A549 (cell line): ENCODE data around the gene CMBL. TPM values are rescaled to one million over a fixed set of nuclear protein-coding genes. Genes with fewer than 3 reads are reported as not detected.
A peak's percentile ranks its signal among the peaks of the same experiment; 100 is the strongest.

Experiments used
- ATAC-seq, 2 experiments: fragments of 200-7000 bp in 1 of 2; fragments of >200 bp in 1 of 2; cut with Nextera tagmentation in 1 of 2; cut with Tn5 transposase in 1 of 2; 3 replicates each; pipeline versions ENCODE4 v1.8.0 to v1.9.1; 2018 to 2020; ENCODE audit warnings: mild to moderate bottlenecking in 1 of 2, moderate library complexity in 1 of 2
- CTCF ChIA-PET: fragments of 300-600 bp; sonication (Branson Sonifier 250); formaldehyde crosslinking; extraction: SDS; loops from one replicate; lab custom pipeline; 2021; ENCODE audit warnings: antibody characterized with exemption, inconsistent platforms; lab: Yijun Ruan, JAX
- POLR2A ChIA-PET: fragments of 350-600 bp; formaldehyde crosslinking; extraction: SDS; loops from one replicate; lab custom pipeline; 2021; ENCODE audit warnings: antibody characterized with exemption, inconsistent platforms; lab: Yijun Ruan, JAX
- DNase-seq, 2 experiments: peaks; one replicate each; pipeline versions ENCODE4 v3.0.0 to v3.0.0-alpha.2; 2011 to 2016; ENCODE audit warnings: low read depth in 1 of 2, low spot score in 1 of 2
- FAIRE-seq: peaks from 2 replicates; lab custom pipeline; 2011; peaks lifted over from hg19 to GRCh38; lab: Jason Lieb, UNC
- H3K27ac ChIP-seq, 2 experiments: fragments of >200 bp; sonication (Bioruptor Twin); formaldehyde crosslinking; 3 replicates each; pipeline ENCODE4 v1.5.1; 2016 to 2017
- H3K4me1 ChIP-seq: fragments of >200 bp; sonication (Bioruptor Twin); formaldehyde crosslinking; 3 replicates; pipeline ENCODE4 v1.6.1; 2016
- H3K4me2 ChIP-seq: fragments of >200 bp; sonication (Bioruptor Twin); formaldehyde crosslinking; 3 replicates; pipeline ENCODE4 v1.6.1; 2016
- H3K4me3 ChIP-seq: fragments of >200 bp; sonication (Bioruptor Twin); formaldehyde crosslinking; 3 replicates; pipeline ENCODE4 v1.5.1; 2016
- H3K9me3 ChIP-seq: fragments of >200 bp; sonication (Bioruptor Twin); formaldehyde crosslinking; 3 replicates; pipeline ENCODE4 v1.6.1; 2016
- ATOH8 ChIP-seq: fragments of 250-450 bp; sonication (Bioruptor Pico); IDR thresholded peaks from 2 replicates; pipeline ENCODE4 v1.5.0; 2020; ENCODE audit warnings: low read depth, mild to moderate bottlenecking, moderate library complexity
- BCL3 ChIP-seq: fragments of >200 bp; sonication (Bioruptor Twin); formaldehyde crosslinking; IDR thresholded peaks from 3 replicates; pipeline ENCODE4 v1.6.1; 2016
- CBX8 ChIP-seq: fragments of 200-600 bp; sonication (generic); IDR thresholded peaks from 2 replicates; pipeline ENCODE4 v1.6.1; 2016
- E2F6 ChIP-seq: IDR thresholded peaks from 2 replicates; pipeline ENCODE4 v1.6.1; 2012; ENCODE audit warnings: low read depth, borderline replicate concordance
- EHMT2 ChIP-seq: fragments of 200-600 bp; sonication (generic); IDR thresholded peaks from 2 replicates; pipeline ENCODE4 v1.6.1; 2016; ENCODE audit warnings: antibody characterized with exemption, low read depth, mild to moderate bottlenecking, moderate library complexity
- GATA3 ChIP-seq: IDR thresholded peaks from 2 replicates; pipeline ENCODE4 v1.6.1; 2012; ENCODE audit warnings: borderline replicate concordance
- HDAC2 ChIP-seq: fragments of 200-600 bp; sonication (generic); IDR thresholded peaks from 2 replicates; pipeline ENCODE4 v1.6.1; 2016
- HMGXB4 ChIP-seq: fragments of 250-450 bp; sonication (Bioruptor Pico); IDR thresholded peaks from 2 replicates; pipeline ENCODE4 v1.5.0; 2021; ENCODE audit warnings: mild to moderate bottlenecking, moderate library complexity, borderline replicate concordance
- HOXA7 ChIP-seq: fragments of 250-450 bp; sonication (Bioruptor Pico); IDR thresholded peaks from 2 replicates; pipeline ENCODE4 v1.5.0; 2020; ENCODE audit warnings: mild to moderate bottlenecking, moderate library complexity
- HOXB13 ChIP-seq: fragments of 250-450 bp; sonication (Bioruptor Pico); IDR thresholded peaks from 2 replicates; pipeline ENCODE4 v1.5.0; 2020; ENCODE audit warnings: low read depth, mild to moderate bottlenecking, moderate library complexity
- KDM1A ChIP-seq: fragments of 200-600 bp; sonication (generic); IDR thresholded peaks from 2 replicates; pipeline ENCODE4 v1.6.1; 2016; ENCODE audit warnings: low read depth, mild to moderate bottlenecking
- MAFK ChIP-seq: fragments of 450-650 bp; IDR thresholded peaks from 2 replicates; pipeline ENCODE4 v1.6.1; 2014; ENCODE audit not compliant: partially characterized antibody
- MAZ ChIP-seq: fragments of 150-350 bp; IDR thresholded peaks from 2 replicates; pipeline ENCODE4 v1.6.1; 2014; ENCODE audit warnings: antibody characterized with exemption, low read depth, low read length, borderline replicate concordance
- NR3C1 ChIP-seq: fragments of >200 bp; sonication (Bioruptor Twin); formaldehyde crosslinking; IDR thresholded peaks from 3 replicates; pipeline ENCODE4 v1.6.1; 2017
- PBX3 ChIP-seq: IDR thresholded peaks from 2 replicates; pipeline ENCODE4 v1.6.1; 2012
- POLR2A ChIP-seq: IDR thresholded peaks from 2 replicates; pipeline ENCODE4 v1.6.1; 2012; ENCODE audit warnings: mild to moderate bottlenecking, low read length
- RARB ChIP-seq: fragments of 250-450 bp; sonication (Bioruptor Pico); IDR thresholded peaks from 2 replicates; pipeline ENCODE4 v1.8.0; 2021; ENCODE audit warnings: mild to moderate bottlenecking, moderate library complexity
- REST ChIP-seq: fragments of 200-600 bp; sonication (generic); IDR thresholded peaks from 2 replicates; pipeline ENCODE4 v1.6.1; 2016; ENCODE audit warnings: antibody characterized with exemption, mild to moderate bottlenecking, moderate library complexity
- SREBF2 ChIP-seq: fragments of 450-650 bp; IDR thresholded peaks from 2 replicates; pipeline ENCODE4 v1.6.1; 2014; ENCODE audit warnings: mild to moderate bottlenecking, moderate library complexity
- TFCP2L1 ChIP-seq: fragments of 250-450 bp; sonication (Bioruptor Pico); IDR thresholded peaks from 2 replicates; pipeline ENCODE4 v1.5.0; 2021; ENCODE audit warnings: mild to moderate bottlenecking
- WGBS: methylation state at CpG from one replicate; pipeline ENCODE4 v1.1.6; 2017; ENCODE audit errors: missing lambda C conversion rate; 5-methylcytosine and 5-hydroxymethylcytosine counted together
- polyA plus RNA-seq, 4 experiments: library from polyadenylated mRNA; depleted of rRNA in 3 of 4; stranded (reverse); fragments of >200 nt; fragmentation: RNase III in 1 of 4; extraction: RNeasy Plus Mini Kit Qiagen cat#74134 plus additional on column Dnase treatment in 1 of 4; gene quantifications; 2 replicates in 3 of 4; 3 replicates in 1 of 4; pipeline ENCODE4 v1.2.3, GENCODE V29; 2011 to 2017

CMBL gene
- polyA plus RNA-seq, 2 of the 4 experiments (the other 2 are of a cell fraction), result 23.5 to 32.6 TPM

GRCh38 chr5:10233011-10233410, 74.7 kb downstream of the CMBL start:
- no peak for TF ChIP-seq NR3C1
- TF ChIP-seq HMGXB4 (CRISPR knock-in tag), result no peak
- no peak for TF ChIP-seq HDAC2
- no peak for TF ChIP-seq PBX3
- no peak for TF ChIP-seq KDM1A
- TF ChIP-seq HOXB13 (CRISPR knock-in tag), result no peak
- TF ChIP-seq EHMT2, result no peak
- H3K9me3 ChIP-seq, result no peaks in the 10 kb centered on the region
- FAIRE-seq, result no peak
- H3K4me3 ChIP-seq, result no peak overlapping the region
- ChIA-PET POLR2A (no interaction called here), CTCF (interaction anchor here (0.7 to 2.2 kb wide), 11 partner anchors 8 to 869 kb away, joined by 3 to 12 read pairs (median 3); no protein-coding TSS in a partner anchor)
- H3K27ac ChIP-seq, result peak overlapping the region; percentile 58 to 87
- ATAC-seq, result peak; percentile 25 to 36; a peak in 2 of 6 replicates
- WGBS, result 92% methylated on average over 6 of the region's 7 CpGs
- no peak for DNase-seq
- H3K4me2 ChIP-seq, result peak overlapping the region; percentile 66
- peaks cover 29% of the 10 kb centered on the region for H3K4me1 ChIP-seq

- Histone ChIP-seq H3K4me3 (no peak overlapping the region), H3K27ac (peak overlapping the region in 1 of 2 experiments; percentile 87; a peak in 3 of 6 replicates), H3K9me3 (no peaks in the 10 kb centered on the region), H3K4me1 (peaks cover 29% of the 10 kb centered on the region), H3K4me2 (no peak overlapping the region)
- DNase-seq (no peak), FAIRE-seq (no peak), ATAC-seq (no peak)
- CTCF ChIA-PET, result interaction anchor here (1.1 to 2.2 kb wide), 5 partner anchors 10 to 689 kb away, joined by 3 to 12 read pairs (median 4); no protein-coding TSS in a partner anchor
- POLR2A ChIA-PET, result no interaction called here
- TF ChIP-seq MAFK (no peak), HOXA7 (CRISPR knock-in tag) (no peak), E2F6 (no peak), PBX3 (no peak)
- 97% methylated on average over 9 of the region's 9 CpGs for WGBS
Measured at GRCh38 chr5:10232386-10232785, 75.3 kb downstream of the CMBL start.

GRCh38 chr5:10229306-10230048, 78.2 kb downstream of the CMBL start:
- H3K4me2 ChIP-seq, result no peak overlapping the region
- WGBS, result 81% methylated on average over 9 of the region's 11 CpGs
- CTCF ChIA-PET, result no interaction called here
- no peak for FAIRE-seq
- no peaks in the 10 kb centered on the region for H3K9me3 ChIP-seq
- peaks cover 18% of the 10 kb centered on the region for H3K4me1 ChIP-seq
- POLR2A ChIA-PET, result no interaction called here
- peak in 1 of 2 experiments; percentile 49; a peak in 2 of 6 replicates for ATAC-seq
- no peak for DNase-seq
- H3K27ac ChIP-seq, result no peak overlapping the region
- H3K4me3 ChIP-seq, result no peak overlapping the region
- TF ChIP-seq REST (no peak), ATOH8 (CRISPR knock-in tag) (no peak), BCL3 (no peak), POLR2A (no peak), GATA3 (no peak), RARB (CRISPR knock-in tag) (no peak), TFCP2L1 (CRISPR knock-in tag) (no peak), MAZ (no peak), SREBF2 (no peak), HOXB13 (CRISPR knock-in tag) (no peak), CBX8 (no peak)
